Left lobe of liver (tissue), 2 donors: ENCODE measurements around the gene NSDHL. TPM values are rescaled to one million over a fixed set of nuclear protein-coding genes. Genes with fewer than 3 reads are reported as not detected.

ENCODE experiments used
- ATAC-seq: fragments of 200-7000 bp; cut with Tn5 transposase; one replicate; pipeline ENCODE4 v1.9.1; 2020; ENCODE audit warnings: mild to moderate bottlenecking, moderate library complexity
- DNase-seq: peaks from one replicate; pipeline ENCODE4 v3.0.0-alpha.2; 2020; ENCODE audit warnings: low spot score
- total RNA-seq: library from RNA; stranded (reverse); gene quantifications from one replicate; pipeline ENCODE4 v1.2.1, GENCODE V29; 2021
- donor health status: DM: no; HTN: no; CAD: no; lungs with moderate emphysema.
- donor health status: DM: no; HTN: yes; CAD: no.

Gene NSDHL
- total RNA-seq, 1 donor from 2014 or later = 22.0 TPM

DNA sequence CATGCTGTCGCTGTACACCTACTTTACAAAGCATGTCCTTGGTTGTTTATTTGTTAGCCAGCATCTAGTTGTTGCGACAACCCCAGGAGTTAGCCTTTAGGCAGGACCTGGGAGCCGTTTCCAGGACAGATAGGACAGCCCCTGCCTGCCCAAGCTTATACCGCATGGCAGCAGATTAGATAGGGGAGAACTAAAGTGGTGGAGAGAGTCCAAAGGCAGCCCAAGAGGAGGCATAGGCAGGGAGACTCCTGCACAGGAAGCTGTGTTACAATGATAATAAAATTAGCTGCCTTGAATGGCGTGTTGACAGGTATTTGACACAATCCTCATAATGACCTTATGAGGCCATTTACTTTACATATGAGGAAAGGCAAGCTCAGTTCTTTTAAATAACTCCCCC, 13.0 kb downstream of the NSDHL start:
- DNase-seq = no peak
- ATAC-seq = peak; percentile 66

DNA sequence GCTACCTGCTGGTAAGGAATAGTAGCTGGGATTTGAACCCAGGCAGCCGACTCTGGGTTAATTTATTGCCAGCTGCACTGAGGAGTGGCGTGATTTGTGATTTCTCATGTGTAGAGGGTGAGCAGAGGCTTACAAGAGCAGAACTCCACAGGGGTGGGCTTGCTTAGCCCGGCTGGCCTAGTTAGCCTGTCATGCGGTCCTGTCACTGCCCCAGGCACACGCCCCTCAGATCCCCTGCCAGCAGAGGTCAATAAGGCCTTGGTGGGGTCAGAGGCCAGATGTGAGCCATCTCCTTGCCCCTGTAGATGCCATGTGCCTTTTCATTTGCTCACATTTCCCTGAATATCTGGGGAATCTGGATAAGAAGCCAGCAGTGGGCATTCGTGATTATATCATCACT, 13.4 kb downstream of the NSDHL start:
- DNase-seq (no peak), ATAC-seq (peak; percentile 60)

DNA sequence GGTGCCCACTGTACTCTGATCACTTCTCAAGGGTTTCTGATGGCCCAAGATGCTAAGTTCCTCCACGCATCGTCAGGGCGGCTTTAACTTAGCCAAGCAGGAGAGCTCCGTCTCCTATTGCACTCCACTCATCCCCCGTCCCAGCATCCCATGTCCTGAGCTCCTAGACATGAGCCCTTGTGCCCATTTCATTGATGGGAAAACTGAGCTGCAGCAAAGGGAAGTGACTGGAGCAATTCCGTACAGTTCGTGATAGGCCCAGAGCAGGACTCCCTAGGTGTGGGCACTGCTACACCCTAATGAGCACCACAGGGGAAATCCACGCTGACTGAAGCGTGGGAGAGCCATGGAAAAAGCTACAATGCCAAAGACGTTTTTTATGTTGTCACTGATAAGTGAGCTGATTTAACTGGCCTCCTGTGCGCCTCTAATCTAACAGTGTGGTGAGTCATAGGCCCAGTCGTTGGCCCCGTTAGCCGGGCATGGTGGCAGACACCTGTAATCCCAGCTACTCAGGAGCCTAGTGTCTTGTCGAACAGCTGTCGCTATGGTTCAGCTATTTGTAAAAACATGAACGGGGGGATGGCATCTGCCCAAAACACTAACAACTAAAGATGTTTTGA, 14.9 kb downstream of the NSDHL start:
- no peak for ATAC-seq
- DNase-seq = no peak

DNA sequence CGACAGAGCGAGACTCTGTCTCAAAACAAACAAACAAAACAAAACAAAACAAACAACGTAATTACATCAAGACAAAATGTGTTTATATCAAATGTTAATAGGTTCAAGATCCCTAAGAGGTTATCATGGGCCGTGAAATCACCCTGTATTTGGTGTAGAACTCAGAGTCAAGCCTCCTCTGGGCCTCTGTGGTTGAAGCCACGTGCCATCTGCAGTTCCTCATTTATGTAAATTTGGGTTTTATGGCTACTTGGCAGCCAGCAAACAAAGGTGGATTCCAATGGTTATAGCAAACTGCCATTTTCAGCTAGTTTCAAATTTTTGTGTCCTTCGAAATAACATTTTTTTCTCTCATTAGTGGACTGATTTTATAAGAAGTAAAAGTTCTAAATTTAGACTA, 16.4 kb downstream of the NSDHL start:
- DNase-seq (no peak), ATAC-seq (no peak)

DNA sequence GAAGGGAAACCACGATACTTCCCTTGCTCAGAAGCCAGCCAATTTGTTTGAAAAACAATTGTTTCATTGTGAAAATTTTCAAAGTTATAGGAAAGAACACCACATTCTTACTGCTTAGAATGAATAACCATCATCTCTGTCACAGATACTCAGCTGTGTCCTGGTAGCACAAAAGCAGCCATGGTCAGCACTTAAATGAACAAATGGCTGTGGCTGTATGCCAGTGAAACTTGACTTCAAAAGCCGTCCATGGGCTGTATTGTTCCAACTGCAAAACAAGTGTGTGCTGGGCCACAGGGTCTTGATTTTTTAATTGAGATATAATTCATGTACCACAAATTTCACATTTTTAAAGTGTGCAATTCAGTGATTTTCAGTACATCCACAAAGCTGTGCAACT, 19.6 kb downstream of the NSDHL start:
- DNase-seq (no peak), ATAC-seq (no peak)

DNA sequence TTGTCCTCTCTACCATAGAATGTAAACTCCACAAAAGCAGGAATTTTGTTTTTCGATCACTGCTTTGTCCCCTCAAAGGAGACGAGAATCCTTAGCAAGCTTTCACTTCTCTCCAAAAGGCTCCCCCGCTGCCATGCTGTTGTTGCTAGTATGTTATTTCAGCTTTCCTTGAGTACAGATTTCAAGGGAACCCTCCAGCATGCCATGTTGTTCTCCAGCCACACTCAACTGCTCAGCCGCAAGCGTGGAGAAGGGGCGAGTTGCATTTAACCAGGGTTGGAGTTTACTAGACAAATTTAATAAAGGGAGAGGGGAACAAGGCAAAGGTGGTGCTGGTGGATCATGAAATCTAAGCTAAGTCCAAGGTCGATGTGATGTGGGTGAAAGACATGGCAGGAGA, 23.1 kb downstream of the NSDHL start:
- DNase-seq (no peak), ATAC-seq (no peak)

DNA sequence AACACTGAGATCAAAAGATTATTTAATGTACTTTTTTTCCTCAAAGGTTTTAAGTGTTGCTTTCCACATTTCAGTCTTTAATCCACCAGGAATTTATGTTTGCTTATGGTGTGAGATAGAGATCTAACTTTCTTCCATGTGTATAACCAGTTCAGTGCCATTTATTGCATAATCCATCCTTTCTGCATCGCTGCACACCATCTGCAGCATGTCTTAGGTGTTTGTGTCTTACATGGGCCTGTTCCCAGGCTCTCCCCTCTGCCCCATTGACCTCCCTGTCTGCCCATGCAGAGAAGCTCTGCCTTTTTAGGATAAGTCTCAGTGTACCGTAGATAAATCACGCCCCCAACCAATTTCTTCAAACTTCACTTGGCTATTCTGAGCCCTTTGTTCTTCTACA, 30.3 kb downstream of the NSDHL start:
- DNase-seq = no peak
- no peak for ATAC-seq

DNA sequence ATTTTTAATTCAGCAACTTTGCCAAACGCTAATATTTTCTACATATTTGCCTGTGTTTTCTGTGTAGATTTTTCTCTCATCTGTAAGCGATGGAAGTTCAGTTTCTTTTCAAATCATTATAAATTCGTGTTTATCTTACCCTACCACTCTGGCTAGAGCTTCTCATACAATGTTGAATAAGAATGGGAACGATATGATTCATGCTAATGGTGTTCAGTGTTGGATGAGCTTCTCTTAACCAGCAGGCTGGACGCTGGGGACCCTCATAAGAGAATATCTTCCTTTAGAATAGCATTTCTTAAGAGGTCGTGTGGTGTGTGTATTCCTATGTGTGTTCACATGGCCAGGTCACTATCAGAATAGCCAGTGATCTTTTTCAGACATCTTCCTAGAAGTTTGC, 31.0 kb downstream of the NSDHL start:
- ATAC-seq = no peak
- no peak for DNase-seq

DNA sequence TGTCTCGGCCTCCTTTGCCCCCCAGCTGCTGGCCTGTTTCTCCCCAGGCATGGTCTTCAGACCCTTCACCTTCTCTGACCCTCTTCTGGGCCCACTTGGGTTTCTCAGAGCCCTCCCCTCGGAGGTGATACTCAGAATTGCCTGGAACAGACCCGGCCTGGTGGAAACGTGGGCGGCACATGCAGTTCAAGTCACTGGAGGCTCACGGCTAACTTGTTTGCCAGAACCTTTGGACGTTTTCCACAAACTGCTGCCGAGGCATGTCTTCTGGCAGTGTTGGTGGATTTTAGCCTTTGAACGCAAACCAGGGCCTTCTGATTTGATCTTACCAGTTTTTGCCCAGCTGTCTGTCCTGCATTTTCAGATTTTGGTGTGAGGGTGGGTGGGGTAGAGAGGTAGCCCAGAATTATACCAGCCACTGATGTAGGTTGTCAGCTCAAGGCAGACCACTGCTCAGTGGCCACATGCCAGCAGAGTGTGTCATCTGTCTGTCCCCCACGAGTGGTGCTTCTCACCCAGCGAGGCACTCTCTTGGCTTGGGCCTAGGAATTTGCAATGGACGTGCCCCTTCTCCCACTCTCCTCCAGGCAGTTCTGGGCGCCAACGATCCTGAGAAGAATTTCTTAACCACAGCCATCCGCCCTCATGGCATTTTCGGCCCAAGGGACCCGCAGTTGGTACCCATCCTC, 34.5 kb downstream of the NSDHL start:
- peak; percentile 45 for DNase-seq
- ATAC-seq = peak; percentile 68

DNA sequence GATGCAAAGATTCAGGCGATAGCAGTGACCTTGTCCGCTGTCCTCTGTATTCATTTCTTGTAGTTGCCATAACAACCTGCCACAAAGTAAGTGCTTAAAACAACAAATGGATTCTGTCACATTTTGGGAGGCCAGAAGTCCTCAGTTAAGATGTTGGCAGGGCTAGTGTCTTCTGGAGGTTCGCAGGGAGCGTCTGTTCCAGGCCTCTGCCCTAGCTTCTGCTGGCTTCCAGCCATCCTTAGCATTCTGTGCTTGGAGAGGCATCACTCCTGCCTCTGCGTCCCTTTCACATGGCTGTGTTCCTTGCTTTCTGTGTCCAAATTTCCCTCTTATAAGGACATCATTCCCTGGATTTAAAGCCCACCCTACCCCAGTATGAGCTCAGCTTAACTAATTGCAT, 35.5 kb downstream of the NSDHL start:
- no peak for ATAC-seq
- DNase-seq = no peak

DNA sequence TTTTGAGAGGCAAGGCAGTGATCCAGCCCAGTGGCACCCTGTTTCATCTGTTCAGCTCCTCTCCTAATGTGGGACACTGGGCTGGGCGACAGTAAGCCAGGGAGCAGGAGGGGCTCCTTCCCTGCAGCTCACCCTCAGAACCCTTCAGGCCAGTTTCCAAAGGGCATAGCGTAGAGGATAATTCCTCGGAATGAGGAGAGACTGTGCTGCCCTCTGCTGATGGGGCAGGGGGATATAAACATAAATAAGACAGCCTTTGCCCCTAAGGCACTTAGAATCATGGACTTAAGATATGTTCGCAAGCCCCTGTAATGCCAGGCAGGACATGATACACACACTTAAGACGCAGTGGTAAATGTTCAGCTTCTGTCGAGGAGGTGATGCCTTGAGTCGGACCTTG, 39.1 kb downstream of the NSDHL start:
- ATAC-seq = no peak
- DNase-seq = no peak

DNA sequence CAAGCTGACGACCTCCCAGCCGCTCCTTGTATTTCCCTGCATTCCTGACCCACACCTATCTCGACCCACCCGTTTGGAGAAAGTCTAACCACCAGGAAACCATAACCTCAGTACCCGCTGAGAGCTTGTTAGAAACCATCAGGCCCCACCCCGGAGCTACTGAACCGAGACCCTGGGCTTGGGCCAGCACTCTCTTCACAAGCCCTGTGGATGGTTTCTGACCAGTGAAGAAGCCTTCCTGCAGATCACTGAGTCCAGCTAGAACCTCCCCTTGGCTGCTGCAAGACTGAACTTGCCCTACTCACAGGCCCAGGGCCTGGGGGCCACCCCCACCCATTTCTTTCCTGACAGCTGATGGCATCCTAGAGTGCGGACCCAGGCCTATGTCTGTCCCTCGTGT, 40.4 kb downstream of the NSDHL start:
- no peak for DNase-seq
- no peak for ATAC-seq

DNA sequence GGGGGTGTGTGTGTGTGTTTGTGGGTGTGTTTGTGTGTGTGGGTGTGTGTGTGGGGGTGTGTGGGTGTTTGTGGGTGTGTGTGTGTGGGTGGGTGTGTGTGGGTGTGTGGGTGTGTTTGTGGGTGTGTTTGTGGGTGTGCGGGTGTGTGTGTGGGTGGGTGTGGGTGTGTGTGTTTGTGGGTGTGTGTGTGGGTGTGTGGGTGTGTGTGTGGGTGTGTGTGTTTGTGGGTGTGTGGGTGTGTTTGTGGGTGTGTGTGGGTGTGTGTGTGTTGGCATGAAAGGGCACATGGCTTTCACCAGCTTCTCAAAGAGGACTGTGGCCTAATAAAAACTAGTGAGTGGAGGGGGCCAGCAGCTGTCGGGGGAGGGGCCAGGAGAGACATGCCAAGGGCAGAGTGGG, 41.7 kb downstream of the NSDHL start:
- ATAC-seq (no peak), DNase-seq (no peak)

DNA sequence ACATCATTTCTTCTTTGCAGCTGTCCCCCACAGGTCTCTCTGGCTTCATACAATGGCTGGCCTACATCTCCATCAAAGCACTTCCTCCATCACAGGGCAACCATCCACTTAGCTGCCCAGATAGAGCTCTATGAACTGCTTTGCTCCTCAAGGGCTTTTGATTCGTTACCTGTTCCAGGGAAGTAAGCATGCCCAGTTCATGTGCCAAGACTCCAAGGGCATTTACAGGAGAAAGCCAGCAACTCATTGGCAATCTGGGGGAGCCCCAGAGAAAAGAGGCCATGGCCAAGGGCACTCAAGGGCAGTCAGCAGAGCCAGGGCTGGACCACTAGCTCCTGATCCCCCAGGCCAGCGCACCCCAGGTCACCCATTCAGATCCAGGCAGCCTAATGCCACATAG, 42.5 kb downstream of the NSDHL start:
- DNase-seq = no peak
- no peak for ATAC-seq

DNA sequence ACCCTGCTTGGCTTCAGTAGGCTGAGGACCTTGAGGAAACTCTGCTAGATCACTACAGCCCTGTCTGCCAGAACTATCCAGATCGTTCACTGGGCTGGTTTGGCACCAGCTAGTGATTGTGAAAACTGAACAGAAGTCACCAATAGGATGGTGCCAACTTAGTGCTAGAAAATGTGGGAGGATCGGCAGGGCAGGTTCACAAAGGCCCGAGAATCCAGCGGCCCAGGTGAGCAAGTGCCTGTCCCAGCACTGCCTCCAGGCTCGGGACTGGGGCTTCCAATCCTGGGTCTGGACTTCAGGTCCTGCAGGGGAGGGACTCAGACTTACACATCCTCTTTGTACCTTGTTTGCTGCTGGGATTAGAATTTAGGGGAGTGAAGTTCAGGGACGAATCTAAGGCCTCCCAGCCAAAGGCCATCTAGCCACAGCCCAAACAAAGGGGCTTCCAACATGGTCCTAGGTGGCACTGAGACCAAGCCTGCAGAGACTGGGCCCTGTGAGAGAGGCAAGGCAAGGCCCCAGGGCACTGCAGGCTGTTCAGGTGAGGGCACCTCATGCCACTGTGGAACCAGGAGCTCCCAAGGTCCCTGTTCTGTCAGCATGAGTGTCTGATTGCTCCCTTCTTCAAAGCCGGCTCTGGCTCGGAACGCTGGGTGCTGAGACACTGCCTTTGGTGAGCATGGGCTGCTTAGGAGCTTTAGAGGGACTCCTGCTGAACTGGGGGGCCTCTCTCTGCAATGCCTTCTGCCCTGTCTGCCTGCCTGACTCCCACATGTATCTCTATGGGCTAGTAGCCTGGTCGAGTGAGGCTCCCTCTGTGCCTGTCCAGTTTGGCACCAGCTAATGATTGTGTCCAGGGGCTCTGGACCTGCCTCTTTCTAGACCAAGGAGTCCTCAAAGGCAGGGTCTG, 46.3 kb downstream of the NSDHL start:
- ATAC-seq (peak; percentile 86), DNase-seq (peak; percentile 63)

DNA sequence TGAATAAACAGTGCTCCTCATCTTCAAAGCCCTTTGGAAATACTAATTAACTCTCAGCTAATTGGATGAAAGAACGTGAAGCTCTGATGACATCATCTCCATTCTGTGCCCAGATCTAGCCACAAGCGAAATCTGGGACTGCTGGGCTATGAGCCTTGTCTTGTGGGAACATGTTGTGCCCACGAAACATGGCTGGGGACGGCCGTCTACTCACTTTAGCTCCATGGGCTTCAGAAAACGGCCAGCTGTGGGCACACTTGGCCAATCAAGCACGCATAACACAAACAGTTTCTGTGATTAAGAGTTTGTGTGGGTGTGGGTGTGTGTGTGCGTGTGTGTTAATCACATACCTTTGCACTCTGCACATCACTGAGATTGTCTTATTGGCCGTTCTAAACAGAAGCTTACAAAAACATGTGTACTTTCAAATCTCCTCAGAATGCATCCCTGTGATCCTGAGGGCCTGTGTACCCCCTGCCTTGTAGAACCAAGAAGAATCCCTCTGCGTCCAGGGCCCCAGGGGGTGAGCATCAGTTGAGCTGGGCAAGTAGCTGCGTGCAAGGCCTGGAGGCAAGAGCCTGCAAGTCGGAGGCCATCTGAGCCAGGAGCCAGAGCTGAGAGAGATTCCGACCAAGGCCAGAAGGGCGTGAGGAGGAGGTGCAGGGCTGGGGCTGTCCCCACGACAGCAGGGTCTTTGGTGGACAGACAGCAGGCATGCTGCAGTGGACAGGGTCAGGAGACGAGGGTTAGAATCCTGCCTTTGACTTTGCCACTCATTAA, 48.3 kb downstream of the NSDHL start:
- DNase-seq = no peak
- no peak for ATAC-seq

DNA sequence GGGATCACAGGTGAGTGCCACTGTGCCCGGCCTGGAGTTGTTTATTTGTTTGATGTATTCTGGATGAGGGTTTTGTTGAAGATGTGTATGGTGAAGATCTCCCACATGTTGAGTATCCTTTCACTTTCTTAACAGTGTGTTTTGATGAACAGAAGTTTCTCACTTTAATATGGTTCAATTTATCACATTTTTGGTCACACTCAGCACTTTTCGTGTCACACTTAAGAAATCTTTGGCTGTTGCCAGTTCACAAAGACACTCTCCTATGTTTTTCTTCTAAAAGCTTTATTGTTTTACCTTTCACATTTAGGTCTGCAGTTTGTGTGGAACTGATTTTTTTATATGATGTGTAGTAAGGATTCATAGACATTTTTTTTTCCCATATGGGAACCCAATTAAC, 50.4 kb downstream of the NSDHL start:
- ATAC-seq (no peak), DNase-seq (no peak)

DNA sequence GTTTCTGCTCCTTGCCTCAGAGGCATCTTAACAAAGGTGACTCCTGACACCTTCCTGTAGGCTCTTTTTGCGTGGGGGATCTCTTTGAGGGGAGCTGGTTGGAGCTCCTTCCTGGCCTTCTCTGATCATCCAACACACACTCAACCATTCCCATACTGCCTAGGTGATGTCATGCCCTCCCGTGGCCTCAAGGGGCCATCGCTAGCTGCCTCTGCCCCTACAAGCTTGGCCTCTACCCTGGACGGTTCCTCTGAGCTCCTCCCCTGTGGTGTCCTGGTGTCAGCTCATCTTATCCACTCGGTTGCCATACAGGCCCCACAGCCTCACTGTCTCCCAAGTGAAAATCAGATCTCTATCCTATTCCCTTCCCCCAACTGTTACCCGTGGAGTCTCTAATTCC, 53.3 kb downstream of the NSDHL start:
- ATAC-seq (no peak), DNase-seq (no peak)

DNA sequence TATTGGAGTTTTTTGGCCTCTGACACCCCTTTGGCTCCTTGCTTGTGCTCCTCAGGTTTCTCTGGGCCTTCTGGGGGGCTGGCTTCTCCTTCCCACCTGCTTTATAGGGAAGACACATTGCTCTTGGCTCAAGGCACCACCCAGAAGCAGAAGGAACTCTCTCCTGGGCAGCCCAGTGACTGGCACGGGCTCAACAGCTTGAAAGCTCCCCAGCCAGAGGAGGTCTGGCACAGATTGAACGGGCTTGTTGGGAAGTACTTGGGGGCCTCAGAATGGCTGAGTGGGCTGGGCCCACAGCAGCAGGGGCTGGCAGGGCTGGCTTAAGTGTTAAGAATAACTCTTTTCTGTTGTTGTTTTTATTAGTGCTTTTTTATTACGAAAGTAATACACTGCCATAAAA, 55.9 kb downstream of the NSDHL start:
- DNase-seq = no peak
- no peak for ATAC-seq

DNA sequence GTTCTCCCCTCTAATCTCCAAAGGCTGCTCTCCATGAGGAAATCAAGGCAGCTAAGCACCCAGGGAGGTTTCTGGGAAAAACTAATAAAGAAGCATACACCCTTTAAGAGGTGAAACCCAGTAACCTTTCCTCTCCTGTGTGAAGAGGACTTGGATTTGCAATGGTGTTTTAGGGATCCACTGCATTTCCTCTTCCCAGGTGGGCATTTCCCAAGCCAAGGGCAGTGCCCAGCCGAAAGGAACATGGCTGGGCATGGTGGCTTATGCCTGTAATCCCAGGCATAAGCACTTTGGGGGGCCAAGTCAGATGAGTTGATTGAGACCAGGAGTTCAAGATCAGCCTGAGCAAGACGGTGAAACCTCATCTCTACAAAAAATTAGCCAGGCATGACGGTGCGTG, 61.6 kb downstream of the NSDHL start:
- DNase-seq = no peak
- no peak for ATAC-seq
